Measurements from ENCODE around the gene ZBTB46.

The ZBTB46 gene

GRCh38 chr20:63767886-63768285 lies 63.2 kb downstream of the ZBTB46 start:
- DNase-seq (ENCODE audit: low read depth in 2 of 2): no peak

DNA sequence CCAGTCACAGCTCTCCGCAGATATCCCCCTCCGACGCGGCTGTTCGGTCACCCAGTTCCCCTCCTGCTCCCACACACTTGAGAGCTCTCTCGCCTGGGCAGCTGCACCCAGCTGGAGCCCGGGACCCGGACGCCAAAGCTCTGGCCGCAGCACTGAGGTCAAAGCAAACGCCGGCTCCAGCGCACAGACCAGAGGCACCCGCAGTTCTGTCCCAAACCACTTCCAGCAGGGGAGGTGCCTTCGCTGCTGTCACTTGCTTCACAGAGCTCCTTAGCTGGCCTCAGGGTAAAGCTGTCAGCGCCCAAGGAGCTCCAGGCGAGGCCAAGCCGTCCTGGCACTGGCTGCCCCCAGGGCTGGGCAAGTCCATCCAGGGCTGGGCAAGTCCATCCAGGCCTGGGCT lies 63.6 kb downstream of the ZBTB46 start:
- no peak for DNase-seq (ENCODE audit: low read depth in 2 of 2)

GRCh38 chr20:63766695-63767426 lies 64.2 kb downstream of the ZBTB46 start:
- no peak for DNase-seq (ENCODE audit: low read depth in 2 of 2)

- DNase-seq (ENCODE audit: low read depth in 2 of 2): no peak
Measured at GRCh38 chr20:63765902-63766301, 65.2 kb downstream of the ZBTB46 start.

GRCh38 chr20:63765082-63765873 lies 65.8 kb downstream of the ZBTB46 start:
- DNase-seq (ENCODE audit: low read depth in 2 of 2): no peak

DNA sequence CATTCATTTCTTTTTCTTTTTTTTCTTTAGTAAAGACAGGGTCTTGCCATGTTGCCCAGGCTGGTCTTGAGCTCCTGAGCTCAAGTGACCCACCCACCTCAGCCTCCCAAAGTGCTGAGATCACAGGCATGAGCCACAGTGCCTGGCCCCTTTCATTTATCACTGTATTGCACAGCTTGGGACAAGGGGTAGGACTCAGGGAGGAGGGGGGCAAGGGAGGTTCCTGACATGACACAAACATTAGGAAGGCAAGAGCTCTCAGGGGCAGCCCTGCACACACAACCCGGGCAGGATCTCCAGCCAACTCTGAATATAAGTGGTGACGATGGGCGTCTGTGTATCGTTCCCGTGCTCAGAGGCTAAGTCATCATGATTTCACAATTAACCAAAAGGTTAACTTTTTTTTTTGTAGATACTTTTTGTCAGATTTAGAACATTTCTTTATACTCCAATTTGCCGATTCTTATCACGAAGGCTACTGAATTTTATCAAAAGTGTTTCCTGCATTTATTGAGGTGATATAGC lies 71.6 kb downstream of the ZBTB46 start:
- DNase-seq (ENCODE audit: low read depth in 2 of 2): no peak

DNA sequence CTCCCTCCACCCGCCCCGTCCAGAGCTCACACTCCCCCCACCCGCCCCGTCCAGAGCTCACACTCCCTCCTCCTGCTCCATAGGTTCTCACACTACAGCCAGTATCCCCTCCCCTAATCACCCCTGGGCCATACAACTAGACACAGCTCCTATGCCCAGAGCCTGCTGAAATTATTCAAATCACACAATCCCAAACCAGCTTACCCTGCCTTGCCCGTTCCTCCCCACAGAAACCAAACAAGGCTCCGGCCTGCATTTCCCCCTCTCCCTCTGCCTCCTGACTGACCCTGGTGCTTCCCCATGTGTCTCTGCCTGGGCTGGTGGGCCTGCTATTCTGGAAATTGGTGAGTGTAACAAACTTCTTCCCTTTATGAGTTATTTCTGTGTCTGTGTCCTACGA lies 72.9 kb downstream of the ZBTB46 start:
- no peak for DNase-seq (ENCODE audit: low read depth in 2 of 2)

- DNase-seq (ENCODE audit: low read depth in 2 of 2): no peak
Measured at GRCh38 chr20:63756648-63756991, 74.4 kb downstream of the ZBTB46 start.

DNA sequence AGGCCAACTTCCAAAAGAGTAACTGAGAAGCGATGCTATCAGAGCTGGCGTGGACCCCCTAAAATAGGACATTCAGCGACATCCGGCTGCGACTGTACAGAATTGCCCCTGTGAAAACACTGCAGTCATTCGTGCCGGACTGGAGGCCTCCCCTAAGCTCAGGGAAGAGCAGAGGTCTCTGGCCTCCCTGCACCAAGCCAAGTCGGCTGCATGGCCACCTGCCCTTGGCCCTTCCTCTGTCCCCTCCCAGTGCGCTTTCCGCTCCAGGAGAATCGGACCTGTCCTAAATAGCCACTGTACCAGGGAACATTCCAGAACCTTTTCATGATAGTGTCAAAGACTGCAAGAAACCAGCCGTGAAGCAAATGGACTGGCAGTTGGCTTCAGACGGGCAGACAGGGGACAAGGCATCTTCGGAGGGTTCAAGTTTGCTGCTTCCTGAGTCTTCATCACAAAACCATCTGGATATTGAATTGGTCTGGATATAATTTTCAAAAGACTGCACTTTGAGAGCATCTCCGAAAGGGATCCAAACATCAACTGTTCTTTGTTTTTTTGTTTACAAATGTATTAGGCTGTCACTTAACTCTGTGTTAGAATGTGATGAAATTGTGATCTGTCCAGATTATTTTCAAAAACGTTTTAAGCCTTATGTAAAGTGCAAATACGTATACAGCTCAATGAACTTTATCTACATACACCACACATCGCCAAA lies 75.0 kb downstream of the ZBTB46 start:
- no peak for DNase-seq (ENCODE audit: low read depth in 2 of 2)

DNA sequence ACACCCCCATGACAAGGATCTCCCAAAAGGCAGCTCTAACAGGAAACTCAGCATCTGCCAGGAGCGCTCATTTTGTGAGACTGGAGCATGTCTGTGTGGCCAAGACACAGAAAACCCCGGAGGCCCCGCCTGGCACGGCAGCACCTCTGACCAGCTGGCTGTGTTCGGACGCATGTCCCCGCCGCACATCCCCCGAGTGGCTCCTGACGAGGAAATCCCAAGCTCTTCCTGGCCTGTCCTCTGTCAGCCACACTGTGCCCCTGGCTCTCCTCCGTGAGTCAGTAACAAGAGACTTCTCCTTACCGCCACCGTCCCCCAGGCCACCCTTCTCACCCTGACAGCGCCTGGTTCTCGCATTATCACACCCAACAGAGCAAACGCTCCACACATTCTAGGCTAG lies 77.1 kb downstream of the ZBTB46 start:
- DNase-seq (ENCODE audit: low read depth in 2 of 2): no peak

DNA sequence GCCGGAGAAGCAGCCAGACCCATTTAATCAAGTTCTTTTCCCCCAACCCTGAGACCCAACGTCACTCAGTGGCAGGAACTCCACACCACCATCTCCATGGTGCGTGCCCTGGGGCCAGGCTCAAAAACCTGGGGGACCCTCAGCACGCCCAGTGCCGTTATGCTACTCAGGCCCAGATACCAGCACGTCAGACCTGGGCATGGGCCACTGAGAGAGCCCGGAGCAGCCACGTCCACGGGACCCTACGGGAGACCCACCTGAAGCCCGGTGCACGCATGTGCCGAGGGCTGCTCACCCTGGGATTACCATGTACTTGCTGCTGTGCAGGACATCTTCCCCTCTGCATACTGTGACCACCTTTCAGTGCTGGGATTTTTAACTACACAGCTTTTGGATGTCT lies 77.7 kb downstream of the ZBTB46 start:
- no peak for DNase-seq (ENCODE audit: low read depth in 2 of 2)

- no peak for DNase-seq (ENCODE audit: low read depth in 2 of 2)
Measured at GRCh38 chr20:63752411-63753101, 78.5 kb downstream of the ZBTB46 start.

- DNase-seq (ENCODE audit: low read depth in 2 of 2): no peak
Measured at GRCh38 chr20:63751471-63752271, 79.4 kb downstream of the ZBTB46 start.

DNA sequence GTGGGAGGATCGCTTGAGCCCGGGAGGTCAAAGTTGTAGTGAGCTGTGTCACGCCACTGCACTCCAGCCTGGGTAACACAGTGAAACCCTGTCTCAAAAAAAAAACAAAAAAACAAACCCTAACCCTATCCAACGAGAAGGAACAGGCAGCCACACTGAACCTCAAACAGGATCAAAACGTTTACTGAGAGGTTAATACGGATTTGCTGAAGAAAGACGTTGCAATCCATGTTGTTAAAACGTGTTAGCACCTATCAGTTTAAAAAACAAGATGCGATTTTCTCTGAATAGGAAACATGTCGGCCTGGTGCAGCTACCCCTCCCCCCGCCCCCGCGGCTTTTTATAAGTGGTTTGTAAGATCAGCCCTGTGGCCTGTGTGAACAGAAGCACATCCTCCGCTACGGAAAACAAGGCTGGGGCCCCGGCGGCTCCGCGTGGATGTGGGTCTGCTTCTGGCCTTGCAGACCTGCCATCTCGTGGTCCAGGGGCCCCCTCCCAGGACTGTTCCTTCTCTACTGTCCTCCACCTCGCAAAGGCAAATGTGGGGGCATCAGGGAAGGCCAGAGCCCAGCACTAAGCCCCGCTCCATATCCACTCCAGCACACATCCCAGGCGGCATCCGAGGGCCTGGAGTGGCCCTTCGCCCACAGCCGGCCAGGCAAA lies 80.1 kb downstream of the ZBTB46 start:
- DNase-seq (ENCODE audit: low read depth in 2 of 2): no peak

DNA sequence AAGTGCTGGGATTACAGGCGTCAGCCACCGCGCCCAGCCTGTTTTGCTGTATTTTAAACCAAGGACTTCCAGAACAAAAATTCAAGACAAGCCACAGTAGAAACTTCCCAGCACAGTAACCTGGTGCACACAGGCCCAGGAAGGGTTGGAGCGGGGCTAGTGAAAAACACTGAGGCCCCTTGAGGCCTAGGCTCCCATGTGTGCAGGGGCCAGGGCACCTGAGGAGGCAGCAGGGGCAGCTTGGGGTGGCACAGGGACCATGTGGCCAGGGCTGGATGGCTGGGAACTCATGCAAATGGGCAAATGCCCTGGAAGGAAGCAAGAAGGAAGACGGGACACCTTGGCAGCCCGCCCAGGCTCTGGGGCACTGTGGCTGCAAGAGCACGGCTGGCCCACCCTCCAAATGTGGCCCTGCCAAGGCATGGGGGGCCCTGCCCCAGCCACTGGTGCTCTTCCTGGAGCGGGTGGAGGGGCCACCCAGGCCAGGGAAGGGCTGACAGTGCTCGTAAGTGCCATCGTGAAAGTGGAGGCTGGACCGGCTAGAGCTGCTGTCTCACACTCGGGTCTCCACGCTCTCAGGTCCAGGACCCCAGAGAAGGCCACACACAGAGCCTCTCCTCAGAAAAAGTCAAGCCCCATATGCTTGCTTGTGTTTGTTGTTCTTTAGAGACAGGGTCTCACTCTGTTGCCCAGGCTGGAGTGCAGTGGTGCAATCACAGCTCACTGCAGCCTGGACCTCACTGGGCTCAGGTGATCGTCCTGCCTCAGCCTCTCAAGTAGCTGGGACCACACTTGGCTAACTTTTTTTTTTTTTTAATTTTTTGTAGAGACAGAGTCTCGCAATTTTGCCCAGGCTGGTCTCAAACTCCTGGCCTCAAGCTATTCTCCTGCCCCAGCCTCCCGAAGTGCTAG lies 81.2 kb downstream of the ZBTB46 start:
- no peak for DNase-seq (ENCODE audit: low read depth in 2 of 2)

- no peak for DNase-seq (ENCODE audit: low read depth in 2 of 2)
Measured at GRCh38 chr20:63748934-63749270, 82.2 kb downstream of the ZBTB46 start.

DNA sequence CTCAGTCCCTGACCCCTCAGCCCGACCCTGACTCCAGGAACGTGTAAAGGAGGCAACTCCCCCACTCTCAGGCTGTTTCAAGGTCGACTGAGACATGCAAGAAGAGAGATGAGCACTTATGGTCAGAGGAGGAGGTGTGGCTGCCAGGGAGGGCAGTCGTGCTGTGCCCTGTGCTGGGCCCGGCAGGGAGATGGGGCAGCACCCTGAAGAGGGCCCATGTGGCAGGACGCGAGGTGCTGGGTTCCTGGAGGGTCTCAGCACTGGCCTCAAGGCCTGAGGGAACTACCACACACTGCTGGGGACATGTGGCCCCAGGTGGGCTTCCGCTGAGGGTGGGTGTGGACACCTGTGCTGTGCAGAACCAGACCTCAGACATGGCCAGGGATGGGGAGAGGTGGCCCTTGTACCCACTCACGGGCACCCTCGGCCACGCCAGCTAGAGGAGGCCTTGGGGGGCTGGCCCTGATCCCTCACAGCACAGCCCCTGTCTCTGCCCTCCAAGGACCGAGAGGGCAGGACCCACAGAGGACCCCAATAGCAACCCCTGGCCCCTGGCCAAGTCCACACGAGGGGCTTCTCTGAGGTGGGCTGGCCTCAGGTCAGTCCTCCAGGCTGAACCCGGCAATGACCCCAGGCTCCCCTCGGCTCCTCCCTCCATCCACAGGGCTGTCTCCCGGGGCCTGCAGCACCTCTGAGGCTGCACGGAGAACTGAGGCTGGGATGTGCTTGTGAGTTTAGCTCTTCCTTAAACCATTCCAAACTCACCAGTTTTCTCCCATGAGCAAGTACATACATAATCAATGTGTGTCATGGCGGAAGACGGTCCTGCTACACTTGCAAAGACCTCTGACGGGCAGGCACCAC lies 82.8 kb downstream of the ZBTB46 start:
- DNase-seq (ENCODE audit: low read depth in 2 of 2): no peak

- no peak for DNase-seq (ENCODE audit: low read depth in 2 of 2)
Measured at GRCh38 chr20:63747622-63748069, 83.4 kb downstream of the ZBTB46 start.

Data from stimulated activated CD4-positive, alpha-beta T cell treated with anti-CD3 and anti-CD28 coated beads, Interleukin-15, amount 100 ng/mL, for 48 hours (primary cell).